ENCODE measurements around the gene KANK4.

The KANK4 gene

GRCh38 chr1:62269851-62270495, 49.3 kb downstream of the KANK4 start:
- H3K4me3 ChIP-seq (ENCODE audit: low read depth, low read length), result no peak overlapping the region
- DNase-seq (ENCODE audit: low read depth), result no peak
- TF ChIP-seq CTCF (conservative IDR thresholded peaks at IDR 0.05; ENCODE audit: low read depth, low read length), result no peak

GRCh38 chr1:62269439-62269838, 49.8 kb downstream of the KANK4 start:
- TF ChIP-seq CTCF (conservative IDR thresholded peaks at IDR 0.05; ENCODE audit: low read depth, low read length), result no peak
- no peak overlapping the region for H3K4me3 ChIP-seq (ENCODE audit: low read depth, low read length)
- no peak for DNase-seq (ENCODE audit: low read depth)

- no peak for TF ChIP-seq CTCF (conservative IDR thresholded peaks at IDR 0.05; ENCODE audit: low read depth, low read length)
- no peak overlapping the region for H3K4me3 ChIP-seq (ENCODE audit: low read depth, low read length)
- no peak for DNase-seq (ENCODE audit: low read depth)
These were observed 50.9 kb downstream of the KANK4 start for GRCh38 chr1:62268315-62268714.

- no peak overlapping the region for H3K4me3 ChIP-seq (ENCODE audit: low read depth, low read length)
- DNase-seq (ENCODE audit: low read depth), result no peak
- TF ChIP-seq CTCF (conservative IDR thresholded peaks at IDR 0.05; ENCODE audit: low read depth, low read length), result no peak
These were observed 53.0 kb downstream of the KANK4 start for GRCh38 chr1:62265956-62266935.

GRCh38 chr1:62263814-62264353, 55.4 kb downstream of the KANK4 start:
- TF ChIP-seq CTCF (conservative IDR thresholded peaks at IDR 0.05; ENCODE audit: low read depth, low read length), result no peak
- DNase-seq (ENCODE audit: low read depth), result no peak

DNA sequence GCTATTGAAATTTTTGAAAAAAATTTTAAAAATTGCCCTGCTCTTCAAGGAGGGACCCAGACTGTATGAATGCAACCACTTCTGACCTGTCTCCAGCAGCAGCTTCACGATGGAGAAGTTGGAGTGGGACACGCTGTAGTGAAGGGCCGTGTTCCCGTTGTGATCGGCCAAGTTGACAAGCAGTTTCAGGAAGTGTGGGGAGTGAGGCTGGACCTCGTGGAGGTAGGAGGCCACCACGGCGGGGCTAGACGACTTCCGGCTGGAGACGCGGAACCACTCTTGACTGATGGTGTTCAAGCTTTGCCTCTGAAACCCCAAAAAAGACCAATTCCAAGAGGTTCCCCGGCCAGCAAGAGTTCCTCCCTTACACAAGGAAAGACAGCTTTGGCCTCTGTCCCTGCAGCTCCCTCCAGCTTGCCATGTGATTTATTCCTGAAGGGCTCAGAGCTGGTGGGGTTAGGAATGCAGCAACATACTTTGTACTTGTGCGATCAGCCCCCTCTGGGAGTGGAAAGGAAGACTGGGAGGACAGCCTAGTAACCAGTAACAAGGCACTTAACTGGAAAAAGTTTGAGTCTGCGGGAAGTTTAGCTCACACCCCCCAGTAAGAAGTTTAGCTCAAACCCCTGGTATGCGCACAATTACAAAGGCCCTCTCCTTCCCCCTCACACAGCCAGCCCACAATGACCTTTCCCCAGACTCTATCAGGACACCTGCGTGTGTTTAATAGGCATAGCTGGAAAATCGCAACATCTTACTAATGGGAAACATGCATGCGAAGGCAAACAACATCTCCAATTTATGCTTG, 56.0 kb downstream of the KANK4 start:
- H3K4me3 ChIP-seq (ENCODE audit: low read depth, low read length), result no peak overlapping the region
- no peak for TF ChIP-seq CTCF (conservative IDR thresholded peaks at IDR 0.05; ENCODE audit: low read depth, low read length)
- DNase-seq (ENCODE audit: low read depth), result no peak

More at GRCh38 chr1:62263814-62264353, 55.4 kb downstream of the KANK4 start:
- H3K4me3 ChIP-seq (ENCODE audit: low read depth, low read length), result no peak overlapping the region
